Spleen (tissue), 7 donors: ENCODE data around the gene RPS14.

Experiments
- POLR2A ChIP-seq, 3 donors: fragments of 450-650 bp; IDR thresholded peaks; one replicate each; pipeline ENCODE4 v1.5.1; 2017; ENCODE audit warnings: antibody characterized with exemption in 3 of 3, mild to moderate bottlenecking in 1 of 3
- POLR2AphosphoS5 ChIP-seq, 3 donors: sonication (generic); formaldehyde crosslinking; IDR thresholded peaks; one replicate each; pipeline ENCODE4 v1.5.1; 2017; ENCODE audit warnings: antibody characterized with exemption in 3 of 3
- TF ChIP-seq, protein P1 (sequence below), 11 experiments: fragments of 200-600 bp in 7 of 11; fragments of 450-650 bp in 4 of 11; sonication (generic) in 4 of 11; IDR thresholded peaks in 8 of 11; conservative IDR thresholded peaks in 3 of 11; 1 replicate in 7 of 11; 2 replicates in 4 of 11; pipeline versions ENCODE4 v1.4.0 to v1.8.0; 2016 to 2021; ENCODE audit warnings: antibody characterized with exemption in 11 of 11, inconsistent platforms in 4 of 11, mild to moderate bottlenecking in 1 of 11
- donor health status: DM: no; HTN: no; CAD: no; lungs with moderate emphysema.
- donor health status: DM: no; HTN: no; CAD: no.
- donor health status: DM: no; HTN: no; CAD: no.

GRCh38 chr5:150410524-150411244, 38.9 kb downstream of the RPS14 start:
- peak in 2 of 3 donors; percentile 39 to 75 for TF ChIP-seq POLR2A (IDR thresholded peaks at IDR 0.05)
- TF ChIP-seq, protein P1, sequence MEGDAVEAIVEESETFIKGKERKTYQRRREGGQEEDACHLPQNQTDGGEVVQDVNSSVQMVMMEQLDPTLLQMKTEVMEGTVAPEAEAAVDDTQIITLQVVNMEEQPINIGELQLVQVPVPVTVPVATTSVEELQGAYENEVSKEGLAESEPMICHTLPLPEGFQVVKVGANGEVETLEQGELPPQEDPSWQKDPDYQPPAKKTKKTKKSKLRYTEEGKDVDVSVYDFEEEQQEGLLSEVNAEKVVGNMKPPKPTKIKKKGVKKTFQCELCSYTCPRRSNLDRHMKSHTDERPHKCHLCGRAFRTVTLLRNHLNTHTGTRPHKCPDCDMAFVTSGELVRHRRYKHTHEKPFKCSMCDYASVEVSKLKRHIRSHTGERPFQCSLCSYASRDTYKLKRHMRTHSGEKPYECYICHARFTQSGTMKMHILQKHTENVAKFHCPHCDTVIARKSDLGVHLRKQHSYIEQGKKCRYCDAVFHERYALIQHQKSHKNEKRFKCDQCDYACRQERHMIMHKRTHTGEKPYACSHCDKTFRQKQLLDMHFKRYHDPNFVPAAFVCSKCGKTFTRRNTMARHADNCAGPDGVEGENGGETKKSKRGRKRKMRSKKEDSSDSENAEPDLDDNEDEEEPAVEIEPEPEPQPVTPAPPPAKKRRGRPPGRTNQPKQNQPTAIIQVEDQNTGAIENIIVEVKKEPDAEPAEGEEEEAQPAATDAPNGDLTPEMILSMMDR (IDR thresholded peaks at IDR 0.05 in 8 of 11, conservative IDR thresholded peaks at IDR 0.05 in 3 of 11) = no peak
- peak in 1 of 3 donors; percentile 85 for TF ChIP-seq POLR2AphosphoS5 (IDR thresholded peaks at IDR 0.05)
